Activated naive CD8-positive, alpha-beta T cell treated with anti-CD3 and anti-CD28 coated beads, Interleukin-2, amount 10 ng/mL, durations not matched to agents 7 days and 5 days (primary cell): ENCODE results near the gene ACAP3. TPM values are rescaled to one million over a fixed set of nuclear protein-coding genes. Genes with fewer than 3 reads are reported as not detected.

Experiments
- ATAC-seq: fragments of 150-1000 bp; cut with Tn5 transposase; one replicate; pipeline ENCODE4 v1.10.0; 2021; ENCODE audit warnings: low read depth, moderate library complexity
- POLR2A ChIA-PET: fragments of 350-600 bp; sonication (Branson Sonifier 250); formaldehyde crosslinking; loops from one replicate; lab custom pipeline; 2021; ENCODE audit warnings: antibody characterized with exemption; lab: Charles Lee
- DNase-seq: peaks from one replicate; pipeline ENCODE4 v3.0.0; 2021
- H3K27ac Mint-ChIP-seq: one replicate; pipeline ENCODE4 v1.8.0; 2022; ENCODE audit warnings: mild to moderate bottlenecking, mixed read lengths
- H3K27me3 Mint-ChIP-seq: one replicate; pipeline ENCODE4 v1.8.0; 2022; ENCODE audit warnings: mild to moderate bottlenecking, moderate library complexity, mixed read lengths
- H3K36me3 Mint-ChIP-seq: one replicate; pipeline ENCODE4 v1.8.0; 2021; ENCODE audit warnings: mild to moderate bottlenecking, mixed read lengths
- H3K4me1 Mint-ChIP-seq: one replicate; pipeline ENCODE4 v1.8.0; 2021; ENCODE audit warnings: mixed read lengths
- H3K4me3 Mint-ChIP-seq: one replicate; pipeline ENCODE4 v1.8.0; 2022; ENCODE audit warnings: mild to moderate bottlenecking, moderate library complexity, mixed read lengths
- H3K9me3 Mint-ChIP-seq: one replicate; pipeline ENCODE4 v1.8.0; 2021; ENCODE audit warnings: mixed read lengths
- total RNA-seq, 2 experiments: library from RNA; stranded (reverse); gene quantifications; one replicate each; pipeline ENCODE4 v1.2.3, GENCODE V29; 2021

Gene ACAP3
- total RNA-seq, 2 experiments from 2014 or later: 80.2 to 86.3 TPM

- POLR2A ChIA-PET: interaction anchor here (0.8 to 1.5 kb wide), 4 partner anchors 22 to 335 kb away, joined by 3 to 6 read pairs (median 4); partner anchors contain the start of genes CCNL2 and ISG15
- Mint-ChIP-seq H3K4me3 (peak overlapping the region; percentile 75), H3K9me3 (no peaks in the 10 kb centered on the region), H3K4me1 (peaks cover 8% of the 10 kb centered on the region), H3K27me3 (peaks cover 18% of the 10 kb centered on the region), H3K27ac (peak overlapping the region; percentile 38), H3K36me3 (no peaks in the 10 kb centered on the region)
- ATAC-seq (peak; percentile 28), DNase-seq (no peak)
Observed at GRCh38 chr1:1348420-1349255, 40.9 kb upstream of the ACAP3 start.

DNA sequence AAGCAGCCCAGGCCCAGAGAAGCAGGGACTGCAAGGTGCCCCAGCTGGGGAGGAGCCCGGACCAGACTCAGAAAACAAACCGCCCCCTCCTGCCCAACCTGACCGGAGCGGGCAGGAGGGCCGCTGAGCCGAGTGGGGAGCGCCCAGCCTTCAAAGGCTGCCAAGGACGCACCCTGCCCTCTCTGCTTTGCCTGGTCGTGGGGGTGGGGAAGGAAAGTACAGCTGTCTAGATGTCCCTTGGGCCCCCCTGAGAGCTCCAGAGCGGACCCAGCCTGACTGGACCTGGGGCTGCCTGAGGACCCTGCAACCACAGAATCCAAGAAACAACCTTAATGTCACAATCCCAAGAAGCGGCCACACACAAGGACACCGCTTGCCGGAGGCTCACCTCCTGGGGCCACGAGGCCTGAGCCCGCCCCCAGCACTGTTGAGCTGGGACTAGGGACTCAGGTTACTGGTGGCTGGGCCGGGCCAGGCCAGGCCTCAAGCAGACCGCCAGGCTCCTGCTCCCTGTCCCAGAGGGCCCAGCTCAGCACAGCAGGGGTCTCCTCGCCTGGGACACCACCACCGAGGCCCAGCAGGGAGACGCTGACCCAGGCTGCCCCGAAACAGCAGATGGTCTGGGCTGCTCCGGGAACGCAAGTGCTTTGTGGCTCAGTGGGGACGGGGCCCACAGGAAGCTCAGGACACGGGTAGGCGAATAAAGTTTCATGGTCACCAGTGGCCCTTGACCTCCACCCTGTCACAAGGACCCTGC lies 40.1 kb upstream of the ACAP3 start:
- Mint-ChIP-seq H3K4me1 (peaks cover 8% of the 10 kb centered on the region), H3K9me3 (no peaks in the 10 kb centered on the region), H3K27me3 (peaks cover 10% of the 10 kb centered on the region), H3K36me3 (no peaks in the 10 kb centered on the region), H3K27ac (no peak overlapping the region), H3K4me3 (peak overlapping the region; percentile 75)
- no peak for ATAC-seq
- POLR2A ChIA-PET: interaction anchor here (0.8 to 1.5 kb wide), 4 partner anchors 23 to 334 kb away, joined by 3 to 6 read pairs (median 4); partner anchors contain the start of genes CCNL2 and ISG15
- DNase-seq: no peak

GRCh38 chr1:1347026-1347595 lies 39.4 kb upstream of the ACAP3 start:
- POLR2A ChIA-PET: interaction anchor here (1.1 to 1.4 kb wide), 3 partner anchors 12 to 334 kb away, joined by 3 to 6 read pairs (median 4); partner anchors contain the start of gene ISG15
- H3K4me1 Mint-ChIP-seq: peaks cover 6% of the 10 kb centered on the region

GRCh38 chr1:1346501-1346890 lies 38.8 kb upstream of the ACAP3 start:
- ATAC-seq (no peak), DNase-seq (no peak)
- no peak overlapping the region for H3K4me3 Mint-ChIP-seq
- POLR2A ChIA-PET: interaction anchor here (1.1 kb wide), 1 partner anchor 12 kb away, joined by 3 read pairs; no protein-coding TSS in a partner anchor
- H3K27ac Mint-ChIP-seq: no peak overlapping the region
- H3K27me3 Mint-ChIP-seq: no peaks in the 10 kb centered on the region
- H3K36me3 Mint-ChIP-seq: peaks cover 1% of the 10 kb centered on the region
- H3K4me1 Mint-ChIP-seq: peaks cover 5% of the 10 kb centered on the region
- H3K9me3 Mint-ChIP-seq: no peaks in the 10 kb centered on the region

More at GRCh38 chr1:1347026-1347595, 39.4 kb upstream of the ACAP3 start:
- Mint-ChIP-seq H3K36me3 (no peaks in the 10 kb centered on the region), H3K4me3 (peak overlapping the region; percentile 22), H3K27ac (peak overlapping the region; percentile 61), H3K27me3 (peaks cover 3% of the 10 kb centered on the region), H3K9me3 (no peaks in the 10 kb centered on the region)
- ATAC-seq: no peak
- DNase-seq: no peak

DNA sequence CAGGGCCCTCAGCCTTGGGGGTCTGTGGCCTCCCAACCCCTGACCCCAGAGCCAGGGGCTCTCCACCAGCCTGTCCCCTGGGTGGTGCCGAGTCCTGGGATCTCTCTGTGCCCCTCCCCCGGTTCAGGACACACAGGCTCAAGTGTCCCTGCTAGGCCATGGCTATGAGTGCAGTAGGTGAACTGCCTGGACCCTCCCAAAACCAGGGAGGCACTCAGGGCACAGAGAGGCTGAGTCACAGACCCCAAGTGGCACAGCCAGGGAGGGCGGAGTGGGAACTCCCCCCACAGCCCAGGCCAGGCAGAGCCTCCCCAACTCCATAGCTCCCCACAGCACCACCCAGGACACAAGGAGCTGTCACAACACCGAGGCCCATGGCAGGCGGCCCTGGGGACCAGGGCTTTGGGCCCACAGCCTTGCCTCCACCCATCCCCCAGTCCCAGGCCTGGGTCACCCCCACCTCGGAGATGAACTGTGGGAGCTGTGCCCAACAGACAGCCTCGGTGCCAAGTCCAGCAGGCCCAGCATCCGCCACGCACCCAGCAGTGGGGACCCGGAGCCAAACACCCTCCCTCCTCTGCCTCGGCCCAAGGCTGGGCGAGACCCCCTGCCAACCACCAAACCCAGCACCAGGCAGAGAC lies 38.2 kb upstream of the ACAP3 start:
- Mint-ChIP-seq H3K9me3 (no peaks in the 10 kb centered on the region), H3K27me3 (no peaks in the 10 kb centered on the region), H3K36me3 (peaks cover 5% of the 10 kb centered on the region), H3K4me1 (peaks cover 5% of the 10 kb centered on the region), H3K27ac (no peak overlapping the region), H3K4me3 (no peak overlapping the region)
- DNase-seq: no peak
- POLR2A ChIA-PET: interaction anchor here (1.1 kb wide), 1 partner anchor 11 kb away, joined by 3 read pairs; no protein-coding TSS in a partner anchor
- ATAC-seq: no peak

DNA sequence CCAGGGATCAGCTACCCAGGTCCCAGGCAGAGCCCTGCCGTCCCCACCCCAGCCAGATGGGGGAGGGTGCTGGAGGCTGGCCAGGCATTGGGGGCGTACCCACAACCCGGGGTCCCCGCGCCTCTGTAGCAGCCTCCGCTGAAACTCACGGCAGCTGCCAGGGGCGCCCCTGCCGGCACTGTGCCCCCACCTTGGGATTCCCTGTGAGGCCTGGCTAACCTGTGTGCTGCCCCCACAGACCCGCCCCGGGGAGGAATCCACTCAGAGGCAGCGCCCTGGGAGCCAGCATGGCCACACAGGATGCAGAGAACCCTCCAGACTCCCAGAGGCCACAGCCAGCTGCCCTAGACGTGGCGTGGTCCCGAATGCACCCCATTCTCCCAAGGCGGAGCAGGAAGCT lies 37.7 kb upstream of the ACAP3 start:
- no peak overlapping the region for H3K4me3 Mint-ChIP-seq
- H3K27me3 Mint-ChIP-seq: no peaks in the 10 kb centered on the region
- no peak overlapping the region for H3K27ac Mint-ChIP-seq
- POLR2A ChIA-PET: no interaction called here
- no peak for DNase-seq
- no peak for ATAC-seq
- peaks cover 5% of the 10 kb centered on the region for H3K4me1 Mint-ChIP-seq
- no peaks in the 10 kb centered on the region for H3K9me3 Mint-ChIP-seq
- peaks cover 11% of the 10 kb centered on the region for H3K36me3 Mint-ChIP-seq

GRCh38 chr1:1344655-1345361 lies 37.1 kb upstream of the ACAP3 start:
- H3K27ac Mint-ChIP-seq: no peak overlapping the region
- ATAC-seq (no peak), DNase-seq (no peak)
- no peak overlapping the region for H3K4me3 Mint-ChIP-seq
- POLR2A ChIA-PET: no interaction called here
- H3K9me3 Mint-ChIP-seq: no peaks in the 10 kb centered on the region
- H3K4me1 Mint-ChIP-seq: peaks cover 5% of the 10 kb centered on the region
- no peaks in the 10 kb centered on the region for H3K27me3 Mint-ChIP-seq
- H3K36me3 Mint-ChIP-seq: peaks cover 11% of the 10 kb centered on the region

DNA sequence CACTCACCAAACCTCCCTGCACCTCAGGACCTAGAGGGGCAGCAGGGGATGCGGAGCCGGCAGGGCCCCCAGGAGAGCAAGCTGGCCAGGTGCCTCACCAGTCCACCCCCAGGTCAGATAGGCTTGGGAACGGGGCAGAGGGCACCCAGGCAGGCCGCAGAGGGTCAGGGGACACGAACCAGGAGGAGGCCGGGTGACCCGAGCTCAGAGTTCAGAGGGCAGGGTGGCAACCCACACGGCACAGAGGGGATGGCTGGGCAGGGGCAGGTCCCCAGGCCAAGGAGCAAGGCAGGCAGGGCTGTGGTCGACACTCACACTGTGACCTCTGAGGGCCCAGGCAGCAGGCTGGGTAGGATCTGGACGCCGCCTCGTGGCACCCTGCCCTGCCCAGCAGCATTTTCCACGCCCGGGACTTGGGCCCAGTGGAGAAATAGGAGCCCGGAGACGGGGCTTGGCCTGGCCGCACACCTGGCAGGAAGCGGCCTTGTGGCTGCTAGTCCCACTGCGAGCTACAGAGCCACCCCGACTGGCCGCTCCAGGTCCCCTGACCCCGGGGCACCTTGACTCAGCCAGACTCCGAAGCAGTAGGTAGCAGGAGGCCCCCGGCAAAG lies 36.2 kb upstream of the ACAP3 start:
- no peak overlapping the region for H3K27ac Mint-ChIP-seq
- ATAC-seq: no peak
- no peak for DNase-seq
- POLR2A ChIA-PET: no interaction called here
- H3K36me3 Mint-ChIP-seq: peaks cover 11% of the 10 kb centered on the region
- H3K4me1 Mint-ChIP-seq: peaks cover 5% of the 10 kb centered on the region
- no peak overlapping the region for H3K4me3 Mint-ChIP-seq
- H3K27me3 Mint-ChIP-seq: no peaks in the 10 kb centered on the region
- H3K9me3 Mint-ChIP-seq: no peaks in the 10 kb centered on the region

GRCh38 chr1:1342584-1343115 lies 34.9 kb upstream of the ACAP3 start:
- no peak overlapping the region for H3K27ac Mint-ChIP-seq
- POLR2A ChIA-PET: no interaction called here

DNA sequence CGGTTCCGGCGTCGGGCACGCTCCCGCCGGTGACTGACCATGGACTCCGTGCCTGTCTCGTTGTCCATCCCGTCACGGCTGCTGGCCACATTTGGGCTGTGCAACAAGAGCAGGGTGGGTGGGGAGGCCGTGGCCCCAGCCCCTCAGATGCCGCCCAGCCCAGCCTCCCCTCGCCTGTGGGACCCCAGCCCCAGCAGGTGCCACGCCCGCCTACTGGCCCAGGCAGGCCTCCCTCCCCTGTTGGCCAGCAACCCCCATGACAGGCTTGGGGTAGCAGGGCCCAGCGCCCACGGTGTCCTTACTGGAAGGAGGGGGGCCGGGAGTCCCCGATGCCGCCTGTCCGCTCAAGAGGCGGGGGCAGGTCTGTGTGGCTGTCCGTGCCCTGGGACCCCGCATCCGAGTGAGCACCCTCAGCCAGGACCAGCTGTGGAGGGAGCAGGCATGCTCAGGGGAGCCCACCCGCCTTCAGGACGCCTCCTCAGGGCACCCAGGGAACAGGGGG lies 34.4 kb upstream of the ACAP3 start:
- H3K27me3 Mint-ChIP-seq: no peaks in the 10 kb centered on the region
- DNase-seq: no peak
- no peak for ATAC-seq
- no peaks in the 10 kb centered on the region for H3K9me3 Mint-ChIP-seq
- peaks cover 11% of the 10 kb centered on the region for H3K36me3 Mint-ChIP-seq
- POLR2A ChIA-PET: interaction anchor here (0.5 kb wide), 1 partner anchor 21 kb away, joined by 4 read pairs; no protein-coding TSS in a partner anchor
- peaks cover 2% of the 10 kb centered on the region for H3K4me1 Mint-ChIP-seq
- no peak overlapping the region for H3K4me3 Mint-ChIP-seq
- H3K27ac Mint-ChIP-seq: no peak overlapping the region

More at GRCh38 chr1:1342584-1343115, 34.9 kb upstream of the ACAP3 start:
- H3K9me3 Mint-ChIP-seq: no peaks in the 10 kb centered on the region
- H3K27me3 Mint-ChIP-seq: no peaks in the 10 kb centered on the region
- DNase-seq (no peak), ATAC-seq (no peak)
- peaks cover 11% of the 10 kb centered on the region for H3K36me3 Mint-ChIP-seq
- peaks cover 5% of the 10 kb centered on the region for H3K4me1 Mint-ChIP-seq
- H3K4me3 Mint-ChIP-seq: no peak overlapping the region

GRCh38 chr1:1341549-1342021 lies 33.9 kb upstream of the ACAP3 start:
- Mint-ChIP-seq H3K27ac (no peak overlapping the region), H3K27me3 (no peaks in the 10 kb centered on the region), H3K4me3 (no peak overlapping the region), H3K9me3 (no peaks in the 10 kb centered on the region), H3K36me3 (peaks cover 11% of the 10 kb centered on the region), H3K4me1 (no peaks in the 10 kb centered on the region)
- ATAC-seq: no peak
- POLR2A ChIA-PET: interaction anchor here (0.5 kb wide), 1 partner anchor 22 kb away, joined by 4 read pairs; no protein-coding TSS in a partner anchor
- no peak for DNase-seq
